Dermis microvascular lymphatic vessel endothelial cell (primary cell): Measurements from ENCODE around the gene ZFYVE28. TPM values are rescaled to one million over a fixed set of nuclear protein-coding genes. Genes with fewer than 3 reads are reported as not detected.
A peak's percentile ranks its signal among the peaks of the same experiment; 100 is the strongest.
"Not testable (repeated sequence)": the region's sequence is repeated elsewhere in the genome, so short reads cannot be mapped to it uniquely, and the experiment has no call there.

Experiments
- DNase-seq, 2 donors: peaks; one replicate each; pipeline versions ENCODE4 v3.0.0 to v3.0.0-alpha.2; 2010; ENCODE audit warnings: low read depth in 2 of 2
- total RNA-seq: library from RNA; depleted of rRNA; stranded (reverse); fragments of >200 nt; gene quantifications from 2 replicates; pipeline ENCODE4 v1.2.1, GENCODE V29; 2014

Gene ZFYVE28
- total RNA-seq, 1 donor from 2014 or later = 1.8 TPM

DNA sequence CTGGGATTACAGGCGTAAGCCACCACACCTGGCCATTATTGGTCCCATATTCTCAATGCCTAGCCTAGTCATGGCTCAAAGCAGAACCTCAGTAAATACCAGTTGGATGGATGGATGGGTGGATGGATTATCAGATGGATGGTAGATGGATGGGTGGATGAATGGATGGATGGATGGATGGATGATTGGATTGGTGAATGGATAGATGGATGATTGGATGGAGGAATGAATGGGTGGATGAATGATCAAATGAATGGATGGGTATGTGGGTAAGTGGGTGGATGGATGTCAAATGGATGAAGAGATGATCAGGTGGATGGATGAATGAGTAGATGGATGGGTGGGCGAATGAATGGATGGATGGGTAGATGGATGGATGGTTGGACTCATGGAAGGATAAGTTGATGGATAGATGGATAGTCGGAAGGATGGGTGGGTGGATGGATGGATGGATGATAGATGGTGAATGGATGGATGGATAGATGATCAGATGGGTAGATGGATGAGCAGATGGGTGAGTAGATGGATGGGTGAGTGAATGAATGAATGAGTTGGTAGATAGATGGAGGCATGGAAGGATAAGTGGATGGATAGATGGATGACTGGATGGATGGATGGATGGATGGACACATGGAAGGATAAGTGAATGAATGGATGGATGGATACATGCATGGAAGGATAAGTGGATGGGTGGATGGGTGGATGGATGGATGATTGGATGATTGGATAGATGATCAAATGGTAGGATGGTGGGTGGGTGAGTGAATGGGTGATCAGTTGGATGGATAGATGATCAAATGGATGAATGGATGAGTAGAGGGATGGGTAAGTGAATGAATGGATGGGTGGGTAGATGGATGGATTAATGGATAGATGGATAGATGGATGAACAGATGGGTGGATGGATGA is 28.5 kb upstream of the ZFYVE28 start:
- no peak for DNase-seq

DNA sequence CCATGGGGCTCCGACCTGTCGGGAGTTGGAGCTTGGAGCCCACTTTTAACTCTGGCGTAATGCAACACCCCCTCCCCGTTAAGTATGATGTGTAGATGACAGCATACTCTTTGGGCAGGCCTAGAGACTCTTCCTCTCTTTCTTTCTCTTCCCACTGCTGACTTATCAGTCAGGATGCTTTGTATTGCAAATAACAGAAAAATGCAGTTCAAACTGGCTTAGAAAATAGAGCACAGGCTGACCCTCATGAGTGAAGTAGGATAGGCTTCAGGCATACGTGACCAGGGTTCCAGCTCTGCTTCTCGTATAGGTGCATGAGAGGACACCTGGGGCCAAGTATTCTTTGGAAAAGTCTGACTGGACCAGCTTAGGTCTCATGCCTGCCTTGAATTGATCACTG is 27.1 kb upstream of the ZFYVE28 start:
- DNase-seq = no peak

DNA sequence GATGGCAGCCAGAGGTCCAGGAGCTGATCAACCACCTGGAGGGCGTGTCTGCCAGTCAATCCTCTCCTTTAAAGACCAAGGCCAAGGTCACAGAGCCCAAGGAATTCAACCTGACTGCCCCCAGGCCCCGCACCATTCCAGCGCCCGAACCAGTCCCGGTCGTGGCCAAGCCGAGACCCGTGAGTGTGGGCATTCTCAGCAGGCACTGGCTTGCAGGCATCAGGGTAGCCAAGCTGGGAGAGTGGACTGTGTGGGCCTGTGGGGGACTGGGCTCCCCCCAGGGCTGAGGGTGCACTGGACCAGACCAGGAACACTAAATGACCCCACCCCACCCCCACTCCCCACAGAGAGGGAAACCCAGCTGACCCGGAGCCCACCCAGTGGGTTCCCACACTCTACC is 26.7 kb upstream of the ZFYVE28 start:
- DNase-seq = no peak

DNA sequence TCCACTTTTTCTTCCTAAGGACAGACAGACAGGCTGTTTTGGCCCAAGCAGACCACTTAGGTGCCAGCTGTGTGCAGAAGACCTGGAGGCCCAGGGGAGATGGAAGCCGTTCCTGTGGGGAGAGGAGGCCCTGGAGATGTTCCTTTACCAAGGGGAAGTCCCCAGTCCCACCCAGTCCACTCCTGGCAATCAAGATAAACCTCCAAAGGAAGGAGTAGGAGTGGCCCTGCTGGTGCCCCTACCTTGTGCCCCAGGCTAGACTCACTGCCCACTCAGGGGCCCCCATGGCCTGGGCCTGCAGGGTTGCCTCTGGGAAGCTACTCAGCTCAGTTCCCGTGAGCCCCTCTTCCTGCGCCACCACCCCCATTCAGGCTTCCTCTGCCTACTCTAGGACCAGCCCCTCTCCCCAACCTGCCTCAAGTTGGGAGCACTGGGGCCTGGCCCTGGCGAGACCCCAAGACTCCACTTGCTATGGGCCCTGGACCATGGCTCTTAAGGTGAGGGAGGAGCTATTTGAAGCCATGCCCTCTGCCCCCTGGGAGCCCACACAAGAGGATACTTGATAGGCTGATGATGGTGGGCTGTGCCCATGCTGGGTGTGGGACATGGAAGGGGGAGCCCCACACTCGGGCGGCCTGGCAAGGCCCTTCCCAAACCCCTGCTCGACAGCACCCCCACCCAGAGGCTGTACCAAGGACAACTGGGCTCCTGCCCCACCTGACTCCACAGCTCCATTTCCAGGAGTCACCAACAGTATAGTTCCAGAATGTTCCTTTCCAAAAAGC is 25.7 kb upstream of the ZFYVE28 start:
- no peak for DNase-seq

DNA sequence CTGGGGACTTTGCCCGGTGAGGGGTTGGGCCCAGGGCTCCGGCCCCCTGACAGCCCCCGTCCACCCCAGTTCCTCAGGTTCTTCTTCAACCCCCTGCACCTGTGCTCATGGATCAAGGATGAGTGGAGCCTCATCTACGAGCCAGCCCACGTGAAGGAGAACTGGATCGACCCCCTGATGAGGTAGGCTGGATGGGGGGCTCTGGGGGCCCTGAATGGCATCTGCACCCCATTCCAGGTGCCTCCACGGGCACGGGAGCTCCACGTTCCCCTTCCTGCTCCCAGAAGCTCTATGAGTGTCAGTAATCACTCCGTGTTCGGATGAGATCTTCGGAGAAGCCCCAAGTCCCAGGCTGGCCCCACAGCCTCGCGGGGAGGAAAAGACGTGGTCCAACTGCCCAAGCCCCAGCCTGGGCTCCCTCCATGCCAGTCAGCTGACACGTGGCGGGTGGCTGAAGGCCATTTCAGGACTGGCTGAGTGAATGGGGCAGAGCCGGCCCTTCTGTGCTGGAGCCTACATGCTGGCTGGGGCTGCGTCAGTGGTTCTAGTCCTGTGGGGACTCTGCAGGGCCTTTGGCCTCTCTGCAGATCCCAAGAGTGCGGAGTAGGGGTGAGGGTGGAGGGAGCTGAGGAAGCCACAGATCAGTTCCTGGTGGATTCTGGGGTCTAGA is 24.8 kb upstream of the ZFYVE28 start:
- DNase-seq = no peak

DNA sequence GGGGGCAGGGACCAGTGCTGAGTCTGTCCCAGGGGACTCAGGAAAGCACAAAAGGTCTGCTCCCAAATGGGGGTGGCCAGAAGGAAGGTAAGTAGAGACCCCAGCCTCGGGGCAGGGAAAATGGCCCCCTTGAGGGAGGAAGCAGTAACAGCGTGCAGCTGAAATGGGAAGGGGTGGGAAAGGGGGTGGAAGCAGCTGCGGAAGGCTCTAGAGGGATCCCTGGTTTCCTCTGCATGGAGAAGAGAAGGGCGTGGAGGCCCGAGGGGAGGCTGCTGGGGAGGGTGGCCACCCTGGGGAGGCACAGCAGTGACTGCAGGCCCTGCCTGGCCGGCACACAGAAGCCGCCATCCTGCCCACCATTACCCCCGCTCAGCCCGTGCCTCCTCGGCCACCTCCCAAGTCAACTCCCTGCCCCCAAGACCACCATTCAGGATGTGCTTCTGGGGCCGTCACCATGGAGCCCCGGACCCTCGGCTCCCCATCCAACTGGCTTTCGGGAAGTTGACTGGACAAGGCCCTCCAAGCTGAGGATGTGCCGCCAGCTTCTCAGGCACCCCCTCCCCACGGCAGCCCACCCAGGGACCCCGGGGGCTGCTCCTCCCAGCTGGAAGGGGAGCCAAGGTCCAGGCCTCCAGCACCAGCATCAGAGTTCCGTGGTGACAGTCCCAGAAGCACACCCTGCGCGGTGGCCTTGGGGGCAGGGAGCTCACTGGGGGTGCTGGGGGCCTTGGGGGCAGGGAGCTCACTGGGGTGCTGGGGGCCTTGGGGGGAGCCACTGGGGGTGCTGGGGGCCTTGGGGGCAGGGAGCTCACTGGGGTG is 23.9 kb upstream of the ZFYVE28 start:
- DNase-seq = no peak

DNA sequence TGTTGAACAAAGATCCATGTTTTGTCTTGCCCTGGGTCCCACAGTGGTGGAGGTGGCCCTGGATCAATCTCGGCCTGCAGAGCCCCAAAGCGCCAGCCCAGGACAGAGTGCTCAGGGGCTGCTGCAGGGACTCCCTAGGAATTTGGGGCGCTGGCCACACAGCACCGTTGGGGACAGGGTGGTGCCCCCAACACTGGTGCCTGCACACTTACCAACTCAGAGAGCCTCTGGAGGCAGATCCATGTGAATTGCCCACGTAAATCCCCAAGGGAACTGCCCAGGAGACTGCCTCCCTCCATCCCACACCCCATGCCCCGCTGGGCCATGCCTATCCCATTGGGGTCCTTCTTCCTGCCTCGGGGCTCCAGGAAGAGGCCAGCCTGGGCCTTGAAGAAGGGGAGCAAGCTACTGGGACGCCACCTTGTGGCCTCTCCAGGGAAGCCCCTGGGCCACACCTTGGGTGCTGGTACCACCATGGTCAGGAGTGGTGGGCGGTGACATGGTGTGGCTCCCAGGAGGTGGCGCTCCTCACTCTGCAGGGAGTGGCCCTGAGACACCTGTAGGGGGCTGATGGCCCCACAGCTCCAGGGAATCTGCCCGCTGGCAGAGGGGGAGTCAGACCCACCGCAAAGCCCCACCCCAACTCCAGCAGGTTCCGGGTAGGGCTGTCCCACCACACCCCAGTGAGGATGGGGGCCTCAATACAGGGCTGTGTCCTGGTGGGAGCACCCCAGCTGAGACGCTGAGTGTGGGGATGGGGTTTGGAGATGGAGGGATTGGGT is 23.1 kb upstream of the ZFYVE28 start:
- peak; percentile 38 to 78 for DNase-seq

DNA sequence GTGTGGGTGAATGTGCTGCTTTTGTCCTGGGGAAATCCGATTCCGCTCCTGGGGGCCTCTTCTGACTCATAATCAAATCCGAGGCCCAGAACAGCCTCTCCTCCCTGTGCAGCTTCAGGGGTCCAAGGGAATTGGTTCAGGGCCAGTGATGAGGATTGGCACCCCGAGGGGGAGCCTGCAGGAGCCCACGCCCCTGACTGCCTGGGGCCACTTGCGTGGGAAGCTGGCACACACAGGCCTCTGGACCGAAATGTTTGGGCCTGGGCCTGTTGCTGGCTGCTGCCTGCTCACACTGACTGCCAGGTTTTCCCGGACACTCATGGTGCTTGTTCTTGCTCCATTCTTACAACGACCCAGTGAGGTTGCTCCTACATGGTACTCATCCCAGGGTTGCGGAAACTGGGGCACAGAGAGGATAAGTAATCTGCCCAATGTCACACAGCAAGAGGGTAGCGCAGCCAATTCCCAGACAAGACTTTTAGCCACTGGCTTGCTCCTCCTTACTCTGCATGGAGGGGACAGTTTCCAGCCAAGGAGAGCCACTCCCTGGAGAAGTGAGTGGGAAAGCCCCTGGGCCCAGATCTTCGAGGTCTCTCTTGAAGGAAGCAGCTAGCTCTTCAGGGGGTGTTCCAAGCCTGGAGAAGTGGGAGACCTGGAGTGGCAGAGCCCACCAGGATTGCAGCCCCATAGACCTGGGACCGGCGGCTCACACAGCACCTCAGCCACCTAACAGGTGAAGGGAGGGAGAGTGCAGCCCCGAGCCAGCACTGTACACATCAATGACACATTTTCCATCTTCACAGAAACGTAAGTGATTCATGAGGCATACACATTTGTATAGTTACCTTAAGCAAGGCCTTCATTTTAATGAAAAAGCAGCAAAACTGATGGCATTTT is 20.6 kb upstream of the ZFYVE28 start:
- DNase-seq = no peak

DNA sequence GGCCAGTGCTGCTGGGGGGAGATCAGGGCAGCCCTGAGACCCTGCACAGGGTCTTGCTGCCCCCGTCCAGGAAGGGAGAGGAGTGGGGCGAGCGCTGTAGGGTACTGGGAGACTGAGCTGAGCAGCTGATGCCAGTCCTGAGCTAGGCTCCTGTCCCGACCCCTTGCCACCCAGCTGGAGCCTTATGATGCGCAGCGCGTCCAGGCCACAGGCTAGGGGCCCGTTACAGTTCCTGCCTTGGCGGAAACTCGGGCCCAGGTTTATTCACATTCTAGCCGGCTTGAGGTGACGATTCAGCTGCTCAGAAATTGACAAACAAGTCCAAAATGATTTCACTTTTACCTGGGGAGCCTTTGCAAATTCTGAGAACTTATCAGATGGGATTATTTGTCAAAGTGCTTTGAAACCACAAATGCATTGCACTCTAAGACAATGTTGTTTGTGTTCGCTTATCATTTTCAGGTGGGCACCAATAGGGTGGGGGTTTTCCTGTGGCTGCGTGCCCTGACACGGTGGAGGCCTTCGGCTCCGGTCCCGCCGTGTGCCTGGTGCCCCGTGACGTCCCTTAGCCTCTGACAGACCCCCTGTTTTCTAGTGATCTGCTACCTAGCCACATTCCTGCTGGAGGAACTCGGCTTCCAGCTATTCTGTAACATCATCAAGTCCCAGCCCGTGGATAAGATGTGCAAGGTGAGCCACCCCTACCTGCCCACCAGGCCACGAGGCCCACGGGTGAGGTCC is 19.2 kb upstream of the ZFYVE28 start:
- no peak for DNase-seq

DNA sequence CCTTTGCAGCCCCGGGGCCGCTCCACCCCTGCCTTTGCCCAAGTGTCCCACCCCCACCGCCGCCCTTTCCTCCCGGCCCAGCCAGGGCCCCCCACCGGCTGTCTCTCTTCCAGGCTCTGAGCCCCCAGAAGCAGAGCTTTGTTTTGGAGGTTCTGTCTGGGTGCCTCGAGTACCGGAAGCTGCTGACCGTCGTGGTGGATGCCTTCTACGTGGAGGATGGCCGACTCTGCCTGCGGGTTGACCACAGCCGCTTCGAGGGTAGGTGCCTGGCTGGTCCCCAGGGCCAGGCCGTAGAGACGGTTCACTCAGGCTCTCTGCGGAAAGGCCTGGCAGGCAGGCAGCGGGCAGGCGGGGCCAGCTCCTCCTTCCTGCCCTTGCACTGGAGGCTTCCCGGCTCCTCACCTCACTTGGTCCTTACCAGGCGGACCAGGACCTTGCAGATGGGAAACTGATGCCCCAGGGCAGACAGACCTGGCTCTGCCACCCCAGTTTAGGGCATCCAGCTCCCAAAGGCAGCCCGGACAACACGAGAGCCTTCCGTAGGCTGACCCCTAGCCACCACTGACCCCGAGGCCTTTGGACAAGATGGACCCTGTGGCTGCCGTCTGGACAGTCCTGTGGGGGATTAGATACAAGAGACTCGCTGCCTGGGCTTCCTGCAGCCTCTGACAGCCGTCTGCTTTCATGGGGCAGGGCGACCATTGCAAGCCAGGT is 18.5 kb upstream of the ZFYVE28 start:
- no peak for DNase-seq

DNA sequence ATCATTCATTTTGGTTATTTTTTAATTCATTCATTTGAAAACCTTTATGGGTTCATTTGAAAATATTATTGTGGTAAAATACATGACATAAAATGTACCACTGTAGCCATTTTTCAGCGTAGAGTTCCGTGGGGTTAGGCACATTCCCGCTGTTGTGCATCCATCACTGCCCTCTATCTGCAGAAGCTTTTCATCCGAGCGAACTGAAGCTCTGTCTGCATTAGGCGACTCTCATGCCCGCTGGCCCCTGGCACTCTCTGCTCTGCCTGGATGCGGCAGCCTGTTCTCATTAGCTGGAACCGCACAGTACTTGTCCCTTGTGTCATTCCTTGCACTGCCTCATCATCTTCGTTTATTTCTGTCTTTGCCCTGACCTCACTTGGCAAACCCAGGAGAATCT is 17.9 kb upstream of the ZFYVE28 start:
- DNase-seq = no peak

DNA sequence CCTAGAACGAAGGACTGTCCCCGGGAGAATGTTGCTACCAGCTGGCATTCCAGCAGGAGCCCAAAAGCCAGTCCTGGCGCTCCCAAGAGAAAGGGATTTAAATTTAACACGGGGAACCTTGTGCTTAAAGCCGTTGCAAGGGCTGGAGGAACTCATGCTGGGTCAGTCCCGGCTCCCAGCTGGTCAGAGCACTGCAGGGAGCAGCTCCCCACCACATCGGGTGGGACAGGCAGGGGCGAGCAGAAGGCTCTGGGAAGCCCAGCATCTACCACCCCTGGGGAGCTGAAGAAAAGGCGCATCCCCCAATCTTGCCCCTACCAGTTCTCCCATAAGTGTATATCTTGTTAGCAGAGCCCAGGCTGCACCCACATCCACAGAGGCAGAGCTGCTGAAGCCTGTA is 16.0 kb upstream of the ZFYVE28 start:
- DNase-seq = no peak

DNA sequence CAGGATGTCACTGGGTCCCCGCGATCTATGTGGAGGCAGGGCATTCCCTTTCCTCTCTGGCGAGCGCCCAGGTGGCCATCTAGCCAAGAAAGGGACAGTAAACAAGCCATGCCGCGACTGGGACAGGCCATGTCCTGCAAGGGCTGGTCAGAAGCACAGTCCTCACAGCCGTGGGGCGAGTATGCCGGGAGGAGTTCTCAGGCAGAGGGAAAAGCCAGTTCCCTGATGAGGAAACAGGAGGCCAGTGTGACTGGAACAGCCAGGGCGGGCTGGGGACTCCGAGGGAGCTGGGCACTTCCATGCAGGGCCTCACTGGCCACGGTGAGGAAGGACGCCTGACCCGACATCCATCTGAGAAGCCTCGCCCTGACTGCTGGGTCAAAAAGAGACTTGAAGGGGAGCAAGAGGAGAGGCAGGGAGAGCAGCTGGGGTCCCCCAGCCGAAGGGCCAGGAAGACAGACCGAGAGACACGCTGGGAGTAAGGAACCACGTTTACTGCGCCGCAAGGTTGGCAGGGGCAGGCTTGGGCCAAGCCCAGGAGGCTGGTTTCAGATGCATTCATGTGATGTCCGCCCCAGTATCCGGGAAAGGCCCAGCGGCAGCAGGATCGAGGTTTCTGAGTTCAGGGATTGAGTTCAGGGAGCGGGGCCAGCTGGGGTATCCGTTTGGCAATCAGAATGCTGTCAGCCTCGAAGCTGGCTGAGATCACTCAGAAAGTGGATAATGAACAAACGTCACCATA is 15.3 kb upstream of the ZFYVE28 start:
- DNase-seq = no peak

DNA sequence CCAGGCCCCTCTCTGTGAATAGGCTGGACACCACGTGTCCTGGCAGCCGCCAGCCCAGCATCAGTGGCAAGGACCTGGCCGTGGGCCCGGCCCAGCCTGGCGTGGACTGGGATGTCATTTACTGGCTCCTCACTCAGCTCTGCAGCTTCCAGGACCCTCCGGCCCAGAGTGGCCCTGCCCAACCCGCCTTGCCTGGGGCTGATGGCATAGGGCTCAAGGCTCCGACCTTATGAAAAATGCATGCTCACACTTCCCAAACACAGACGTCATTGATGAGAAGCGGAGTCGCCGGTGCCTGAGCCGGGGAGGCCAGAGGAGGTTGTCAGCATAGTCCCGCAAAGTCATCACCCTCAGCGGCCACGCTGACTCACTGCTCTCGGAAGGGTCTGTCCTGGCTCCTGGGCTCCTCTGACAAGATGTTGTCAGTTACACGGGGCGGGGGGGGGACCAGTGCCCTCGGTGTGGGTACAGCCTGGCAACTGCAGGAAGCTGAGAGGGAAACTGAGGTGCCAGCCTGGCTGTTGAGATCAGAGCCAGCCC is 14.6 kb upstream of the ZFYVE28 start:
- no peak for DNase-seq

DNA sequence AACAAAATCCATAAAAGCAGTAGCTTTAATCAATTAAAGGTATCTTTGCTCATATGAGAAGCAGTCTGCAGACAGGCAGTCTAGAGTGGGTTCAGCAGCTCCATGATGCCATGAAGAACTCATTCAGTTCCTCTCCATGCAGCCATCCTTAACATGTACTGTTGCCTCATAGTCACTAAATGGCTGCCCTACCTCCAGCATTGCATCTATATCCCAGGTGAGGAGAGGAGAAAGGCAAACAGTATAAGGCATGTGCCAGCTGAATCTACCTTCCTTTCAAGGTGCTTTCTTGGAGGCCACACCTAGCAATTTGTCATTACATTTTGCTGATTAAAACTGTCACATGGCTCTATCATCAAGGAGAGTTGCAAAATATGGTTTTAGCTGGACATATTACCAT is 13.6 kb upstream of the ZFYVE28 start:
- no peak for DNase-seq

DNA sequence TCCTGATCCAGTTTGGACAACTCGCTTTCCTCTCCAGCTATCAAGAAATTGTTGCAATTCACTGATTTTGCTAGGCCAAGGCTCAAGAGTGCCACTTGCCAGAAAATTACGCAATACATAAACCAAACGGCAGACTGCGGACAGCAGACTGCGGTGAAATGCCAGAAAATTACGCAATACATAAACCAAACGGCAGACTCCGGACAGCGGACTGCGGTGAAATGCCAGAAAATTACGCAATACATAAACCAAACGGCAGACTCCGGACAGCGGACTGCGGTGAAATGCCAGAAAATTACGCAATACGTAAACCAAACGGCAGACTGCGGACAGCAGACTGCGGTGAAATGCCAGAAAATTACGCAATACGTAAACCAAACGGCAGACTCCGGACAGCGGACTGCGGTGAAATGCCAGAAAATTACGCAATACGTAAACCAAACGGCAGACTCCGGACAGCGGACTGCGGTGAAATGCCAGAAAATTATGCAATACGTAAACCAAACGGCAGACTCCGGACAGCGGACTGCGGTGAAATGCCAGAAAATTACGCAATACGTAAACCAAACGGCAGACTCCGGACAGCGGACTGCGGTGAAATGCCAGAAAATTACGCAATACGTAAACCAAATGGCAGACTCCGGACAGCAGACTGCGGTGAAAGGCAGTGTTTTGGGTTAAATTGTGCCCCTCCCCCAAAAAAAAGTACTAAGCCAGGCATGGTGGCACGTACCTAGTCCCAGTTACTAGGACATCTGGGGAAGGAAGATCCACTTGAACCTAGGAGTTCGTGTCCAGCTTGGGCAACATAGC is 11.7 kb upstream of the ZFYVE28 start:
- DNase-seq = not testable (repeated sequence)
